ENCODE results near the gene TMEM255A.

The TMEM255A gene

GRCh38 chrX:120271218-120271617, 40.0 kb downstream of the TMEM255A start:
- no peak overlapping the region for H3K4me3 ChIP-seq (ENCODE audit: low read depth, low read length)

GRCh38 chrX:120270567-120270966, 40.7 kb downstream of the TMEM255A start:
- no peak overlapping the region for H3K4me3 ChIP-seq (ENCODE audit: low read depth, low read length)

- H3K4me3 ChIP-seq (ENCODE audit: low read depth, low read length): no peak overlapping the region
These were observed 41.8 kb downstream of the TMEM255A start for GRCh38 chrX:120269373-120270035.

DNA sequence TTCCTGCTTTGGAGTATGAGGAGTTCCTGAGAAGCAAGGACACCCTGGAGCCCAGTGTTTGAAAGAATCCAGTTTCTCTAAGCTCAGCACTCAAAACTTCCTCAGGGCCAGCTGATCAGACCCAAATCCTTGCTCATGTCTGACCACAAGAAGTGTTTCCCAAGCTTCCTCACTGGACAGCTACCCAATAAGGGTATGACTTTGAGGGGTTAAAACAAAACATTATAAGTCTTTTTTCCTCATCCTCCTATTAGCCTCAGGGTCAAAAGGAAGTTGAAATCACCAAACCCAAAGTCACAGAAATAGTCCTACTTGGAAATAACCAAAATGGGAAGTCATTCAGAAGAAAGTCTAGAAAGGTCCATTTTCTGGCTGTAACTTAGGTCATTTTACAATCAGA, 46.9 kb downstream of the TMEM255A start:
- H3K4me3 ChIP-seq (ENCODE audit: low read depth, low read length): no peak overlapping the region

- H3K4me3 ChIP-seq (ENCODE audit: low read depth, low read length): no peak overlapping the region
These were observed 48.2 kb downstream of the TMEM255A start for GRCh38 chrX:120262859-120263708.

- H3K4me3 ChIP-seq (ENCODE audit: low read depth, low read length): no peak overlapping the region
These were observed 50.9 kb downstream of the TMEM255A start for GRCh38 chrX:120260369-120260768.

DNA sequence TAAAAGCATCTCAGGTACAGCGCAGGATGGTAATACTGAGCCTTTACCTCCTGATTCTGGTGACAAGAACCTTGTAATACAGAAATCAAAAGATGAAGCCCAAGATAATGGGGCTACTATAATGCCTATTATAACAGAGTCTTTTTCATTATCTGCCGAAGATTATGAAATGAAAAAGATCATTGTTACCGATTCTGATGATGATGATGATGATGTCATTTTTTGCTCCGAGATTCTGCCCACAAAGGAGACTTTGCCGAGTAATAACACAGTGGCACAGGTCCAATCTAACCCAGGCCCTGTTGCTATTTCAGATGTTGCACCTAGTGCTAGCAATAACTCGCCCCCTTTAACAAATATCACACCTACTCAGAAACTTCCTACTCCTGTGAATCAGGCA, 57.5 kb downstream of the TMEM255A start:
- H3K4me3 ChIP-seq (ENCODE audit: low read depth, low read length): no peak overlapping the region

- peak overlapping the region; percentile 72 for H3K4me3 ChIP-seq (ENCODE audit: low read depth, low read length)
These were observed 59.7 kb downstream of the TMEM255A start for GRCh38 chrX:120251471-120252011.

DNA sequence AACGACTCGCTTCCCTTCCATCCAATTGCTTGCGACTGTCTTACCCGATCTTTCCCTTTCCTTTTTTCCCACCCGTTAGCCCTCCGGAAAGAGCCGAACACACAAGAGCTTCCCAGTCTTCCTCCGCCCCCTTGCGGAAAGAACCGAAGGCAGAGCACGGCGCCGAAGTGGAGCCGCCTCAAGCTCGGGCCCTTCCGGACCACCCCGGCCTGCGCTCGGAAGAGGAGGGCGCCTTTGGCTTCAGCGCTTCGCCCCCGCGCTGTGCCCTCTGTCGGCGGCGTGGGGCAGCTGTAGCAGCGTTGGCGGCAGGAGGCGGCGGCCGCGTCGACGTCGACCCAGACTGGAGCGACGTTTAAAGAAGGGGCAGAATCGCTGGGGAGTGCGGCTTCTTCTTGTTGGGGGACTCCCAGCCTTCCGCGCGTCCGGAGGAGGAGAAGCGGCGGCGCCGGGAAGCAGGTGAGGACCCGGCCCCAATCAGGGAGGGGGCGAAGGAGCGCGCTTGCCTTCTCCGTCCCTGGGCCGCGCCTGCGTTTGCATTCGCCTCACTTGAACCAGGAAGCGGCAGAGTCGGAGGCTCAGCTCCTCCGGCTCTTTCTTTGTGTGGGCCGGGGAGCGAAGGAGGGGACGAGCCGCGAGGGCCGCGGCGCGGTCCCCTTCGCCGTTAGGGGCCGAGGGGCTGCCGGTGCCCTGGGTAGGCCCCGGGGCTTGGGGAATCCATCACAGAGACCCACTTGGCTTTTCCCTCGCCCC, 60.6 kb downstream of the TMEM255A start, which contains the start of gene ZBTB33:
TSS of gene ZBTB33 (plus strand) at position 291 of the 750 bp plus-strand sequence. CDS start 2,604 bp downstream, outside the sequence.
- H3K4me3 ChIP-seq (ENCODE audit: low read depth, low read length): peak within 1 kb of the TSS; percentile 72

- H3K4me3 ChIP-seq (ENCODE audit: low read depth, low read length): peak overlapping the region; percentile 81
These were observed 66.3 kb downstream of the TMEM255A start for GRCh38 chrX:120244735-120245498.

- peak overlapping the region; percentile 81 for H3K4me3 ChIP-seq (ENCODE audit: low read depth, low read length)
These were observed 66.9 kb downstream of the TMEM255A start for GRCh38 chrX:120244395-120244734.

GRCh38 chrX:120242813-120243212, 68.4 kb downstream of the TMEM255A start:
- H3K4me3 ChIP-seq (ENCODE audit: low read depth, low read length): no peak overlapping the region

DNA sequence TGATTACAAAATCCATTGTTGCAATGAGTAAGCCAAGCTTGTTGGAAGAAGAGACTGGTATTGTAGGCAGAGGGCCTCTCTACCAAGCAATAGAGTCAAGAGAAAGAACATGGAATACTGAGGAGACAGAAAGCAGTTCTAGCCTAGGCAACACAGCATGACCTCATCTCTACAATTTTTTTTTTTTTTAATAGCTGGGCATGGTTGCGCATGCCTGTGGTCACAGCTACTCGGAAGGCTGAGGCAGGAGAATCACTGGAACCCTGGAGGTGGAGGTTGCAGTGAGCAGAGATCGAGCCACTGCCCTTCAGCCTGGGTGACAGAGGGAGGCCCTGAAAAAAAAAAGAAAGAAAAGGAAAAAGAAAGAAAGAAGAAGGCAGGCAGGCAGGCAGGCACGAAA, 72.3 kb downstream of the TMEM255A start:
- no peak overlapping the region for H3K4me3 ChIP-seq (ENCODE audit: low read depth, low read length)

GRCh38 chrX:120236687-120237479, 74.4 kb downstream of the TMEM255A start:
- no peak overlapping the region for H3K4me3 ChIP-seq (ENCODE audit: low read depth, low read length)

GRCh38 chrX:120235284-120235683, 76.0 kb downstream of the TMEM255A start:
- no peak overlapping the region for H3K4me3 ChIP-seq (ENCODE audit: low read depth, low read length)

- no peak overlapping the region for H3K4me3 ChIP-seq (ENCODE audit: low read depth, low read length)
These were observed 82.9 kb downstream of the TMEM255A start for GRCh38 chrX:120228187-120228908.

GRCh38 chrX:120224388-120224787, 86.9 kb downstream of the TMEM255A start:
- no peak overlapping the region for H3K4me3 ChIP-seq (ENCODE audit: low read depth, low read length)

GRCh38 chrX:120223374-120223773, 87.9 kb downstream of the TMEM255A start:
- H3K4me3 ChIP-seq (ENCODE audit: low read depth, low read length): no peak overlapping the region

Data from iPS-11a (cell line).